Colonic mucosa (tissue), 4 donors: ENCODE data around the gene OXSM. TPM values are rescaled to one million over a fixed set of nuclear protein-coding genes. Genes with fewer than 3 reads are reported as not detected.

Experiments
- DNase-seq: peaks from one replicate; pipeline ENCODE4 v3.0.0-alpha.2; 2020
- H3K27ac ChIP-seq: fragments of 200-600 bp; one replicate; pipeline ENCODE4 v1.8.0; 2021
- H3K27me3 ChIP-seq: fragments of 200-600 bp; one replicate; pipeline ENCODE4 v1.8.0; 2021
- H3K36me3 ChIP-seq: fragments of 200-600 bp; one replicate; pipeline ENCODE4 v1.8.0; 2021
- H3K4me1 ChIP-seq: fragments of 200-600 bp; one replicate; pipeline ENCODE4 v1.8.0; 2021; ENCODE audit warnings: mild to moderate bottlenecking
- H3K4me3 ChIP-seq: fragments of 200-600 bp; one replicate; pipeline ENCODE4 v1.8.0; 2021
- H3K9ac ChIP-seq, 2 donors: one replicate each; pipeline ENCODE4 v1.7.0; 2013; ENCODE audit warnings: control low read depth in 2 of 2, low read depth in 2 of 2, low read length in 2 of 2
- H3K9me3 ChIP-seq: fragments of 200-600 bp; one replicate; pipeline ENCODE4 v1.8.0; 2021
- CTCF ChIP-seq: fragments of 200-600 bp; IDR thresholded peaks from one replicate; pipeline ENCODE4 v1.8.0; 2022; ENCODE audit warnings: antibody characterized with exemption, mild to moderate bottlenecking
- intact Hi-C: fragments of 100-400 bp; cut with DNase I; formaldehyde crosslinking; loops from one replicate; pipeline ENCODE4 v1.14.1; 2022
- total RNA-seq, 2 donors: library from RNA; stranded (reverse); fragmentation: NEBNext Ultra II Directional in 1 of 2; extraction: Animal tissue kit (Norgen Biotek cat#: 25700) in 1 of 2; gene quantifications; one replicate each; pipeline ENCODE4 v1.2.1, GENCODE V29; 2021
- donor health status: healthy.
- donor health status: DM: no; HTN: no; CAD: no.
- donor health status: DM: no; HTN: no; CAD: no.

The OXSM gene
- total RNA-seq, 2 donors from 2014 or later, result 14.5 to 23.3 TPM

- no peak overlapping the region for H3K9ac ChIP-seq
- no peak for DNase-seq
- no peak overlapping the region for H3K4me3 ChIP-seq
- peaks cover 5% of the 10 kb centered on the region for H3K4me1 ChIP-seq
- no peaks in the 10 kb centered on the region for H3K27me3 ChIP-seq
- no peak overlapping the region for H3K27ac ChIP-seq
- no peak for TF ChIP-seq CTCF
- no peaks in the 10 kb centered on the region for H3K36me3 ChIP-seq
- intact Hi-C loops, result loop anchor here (5.0 kb wide), 1 partner anchor 119 kb away; the partner anchor contains the start of gene TOP2B
- H3K9me3 ChIP-seq, result no peaks in the 10 kb centered on the region
Observed at GRCh38 chr3:25781145-25781757, 8.6 kb upstream of the OXSM start.

GRCh38 chr3:25781758-25782594, 7.9 kb upstream of the OXSM start:
- peak overlapping the region; percentile 58 to 77 for H3K9ac ChIP-seq
- no peak overlapping the region for H3K27ac ChIP-seq
- peaks cover 5% of the 10 kb centered on the region for H3K4me1 ChIP-seq
- intact Hi-C loops, result loop anchor here (5.0 kb wide), 1 partner anchor 120 kb away; the partner anchor contains the start of gene TOP2B
- H3K9me3 ChIP-seq, result no peaks in the 10 kb centered on the region
- H3K4me3 ChIP-seq, result peak overlapping the region; percentile 81
- no peak for TF ChIP-seq CTCF
- DNase-seq, result no peak
- no peaks in the 10 kb centered on the region for H3K27me3 ChIP-seq
- H3K36me3 ChIP-seq, result no peaks in the 10 kb centered on the region

GRCh38 chr3:25782636-25782937, 7.3 kb upstream of the OXSM start:
- H3K4me3 ChIP-seq, result peak overlapping the region; percentile 81
- no peak for DNase-seq
- no peaks in the 10 kb centered on the region for H3K36me3 ChIP-seq
- no peaks in the 10 kb centered on the region for H3K9me3 ChIP-seq
- peak overlapping the region; percentile 84 for H3K27ac ChIP-seq
- intact Hi-C loops, result loop anchor here (5.0 kb wide), 1 partner anchor 120 kb away; the partner anchor contains the start of gene TOP2B
- peaks cover 5% of the 10 kb centered on the region for H3K4me1 ChIP-seq
- TF ChIP-seq CTCF, result no peak
- H3K27me3 ChIP-seq, result no peaks in the 10 kb centered on the region
- peak overlapping the region; percentile 77 to 85 for H3K9ac ChIP-seq

- peak; percentile 88 for DNase-seq
- Histone ChIP-seq H3K27ac (peak within 1 kb of the TSS; percentile 84), H3K4me1 (peaks cover 5% of the 10 kb centered on the region), H3K36me3 (no peaks in the 10 kb centered on the region), H3K4me3 (peak within 1 kb of the TSS; percentile 81), H3K9ac (peak within 1 kb of the TSS; percentile 83 to 85), H3K27me3 (no peaks in the 10 kb centered on the region), H3K9me3 (no peaks in the 10 kb centered on the region)
- intact Hi-C loops, result loop anchor here (5.0 kb wide), 1 partner anchor 121 kb away; the partner anchor contains the start of gene TOP2B
- TF ChIP-seq CTCF, result no peak
Observed at GRCh38 chr3:25782938-25783660, 6.8 kb upstream of the OXSM start, which contains the start of gene NGLY1. TSS of gene NGLY1 (minus strand) at chr3:25783443. CDS start at chr3:25783390, 53 bp downstream.
